Mesendoderm (in vitro differentiated cells): Measurements from ENCODE around the gene INSYN1.

Experiments used
- DNase-seq: peaks from one replicate; pipeline ENCODE4 v3.0.0; 2013
- H2AK5ac ChIP-seq: 2 replicates; pipeline ENCODE4 v1.6.1; 2013; ENCODE audit warnings: low read length, inconsistent platforms
- H2BK120ac ChIP-seq: 2 replicates; pipeline ENCODE4 v1.6.1; 2013; ENCODE audit warnings: low read depth, mild to moderate bottlenecking, low read length, moderate library complexity, mixed read lengths
- H2BK15ac ChIP-seq: replicated peaks from 2 replicates; pipeline ENCODE4 v1.6.1; 2013; ENCODE audit warnings: low read depth, mild to moderate bottlenecking, moderate library complexity
- H2BK5ac ChIP-seq: 2 replicates; pipeline ENCODE4 v1.6.1; 2013; ENCODE audit warnings: low read length, inconsistent platforms
- H3K18ac ChIP-seq: 2 replicates; pipeline ENCODE4 v1.6.1; 2013; ENCODE audit warnings: mild to moderate bottlenecking, low read length, mixed read lengths
- H3K23ac ChIP-seq: one replicate; pipeline ENCODE4 v1.6.1; 2013; ENCODE audit warnings: low read length
- H3K27ac ChIP-seq: 2 replicates; pipeline ENCODE4 v1.5.1; 2013; ENCODE audit warnings: low read depth, mild to moderate bottlenecking, inconsistent platforms, low read length, moderate library complexity
- H3K27me3 ChIP-seq: 2 replicates; pipeline ENCODE4 v1.6.1; 2013; ENCODE audit warnings: low read length, control low read depth, mild to moderate bottlenecking, inconsistent platforms; ENCODE audit not compliant: insufficient read depth, poor library complexity
- H3K36me3 ChIP-seq: 2 replicates; pipeline ENCODE4 v1.6.1; 2013; ENCODE audit warnings: low read length, inconsistent platforms; ENCODE audit not compliant: control insufficient read depth, insufficient read depth
- H3K4ac ChIP-seq: one replicate; pipeline ENCODE4 v1.6.1; 2013; ENCODE audit warnings: low read depth, mild to moderate bottlenecking, low read length, moderate library complexity
- H3K4me1 ChIP-seq: 2 replicates; pipeline ENCODE4 v1.6.1; 2013; ENCODE audit warnings: low read depth, low read length, inconsistent platforms; ENCODE audit not compliant: control insufficient read depth
- H3K4me2 ChIP-seq: 2 replicates; pipeline ENCODE4 v1.6.1; 2013; ENCODE audit warnings: low read length
- H3K4me3 ChIP-seq: 2 replicates; pipeline ENCODE4 v1.5.1; 2013; ENCODE audit warnings: mild to moderate bottlenecking, low read length
- H3K56ac ChIP-seq: one replicate; pipeline ENCODE4 v1.6.1; 2013; ENCODE audit warnings: low read length
- H3K79me1 ChIP-seq: 2 replicates; pipeline ENCODE4 v1.6.1; 2013; ENCODE audit warnings: low read length, inconsistent platforms
- H3K79me2 ChIP-seq: 2 replicates; pipeline ENCODE4 v1.6.1; 2013; ENCODE audit warnings: mild to moderate bottlenecking, low read length; ENCODE audit not compliant: control insufficient read depth, insufficient read depth
- H3K9ac ChIP-seq: 2 replicates; pipeline ENCODE4 v1.6.1; 2013; ENCODE audit warnings: low read length, inconsistent platforms
- H4K5ac ChIP-seq: one replicate; pipeline ENCODE4 v1.6.1; 2013; ENCODE audit warnings: low read length
- H4K8ac ChIP-seq: one replicate; pipeline ENCODE4 v1.6.1; 2013; ENCODE audit warnings: low read depth, mild to moderate bottlenecking, control low read depth, low read length, moderate library complexity
- WGBS: extraction: QIAGEN DNeasy Blood & Tissue Kit; methylation state at CpG from one replicate; pipeline ENCODE4 v1.1.7; 2013; ENCODE audit warnings: low lambda C conversion rate, missing lambda C conversion rate; ENCODE audit not compliant: insufficient coverage; ENCODE audit errors: extremely low coverage; 5-methylcytosine and 5-hydroxymethylcytosine counted together

Gene INSYN1

GRCh38 chr15:73687351-73687750, 65.8 kb downstream of the INSYN1 start:
- DNase-seq = no peak
- Histone ChIP-seq H3K36me3 (no peaks in the 10 kb centered on the region), H3K79me2 (peaks cover 59% of the 10 kb centered on the region), H2BK120ac (no peak overlapping the region), H3K27ac (no peak overlapping the region), H3K4me3 (no peak overlapping the region), H3K9ac (no peak overlapping the region), H4K5ac (no peak overlapping the region), H3K4ac (no peak overlapping the region), H2BK15ac (no peak overlapping the region), H3K4me1 (peaks cover 16% of the 10 kb centered on the region), H2BK5ac (no peak overlapping the region), H4K8ac (no peak overlapping the region), H3K56ac (no peak overlapping the region), H3K27me3 (no peaks in the 10 kb centered on the region), H3K23ac (no peak overlapping the region), H3K4me2 (no peak overlapping the region), H2AK5ac (no peak overlapping the region), H3K18ac (no peak overlapping the region), H3K79me1 (peaks cover 40% of the 10 kb centered on the region)
- no CpG with 5 or more reads among the region's 2 CpGs for WGBS

GRCh38 chr15:73686781-73687256, 66.3 kb downstream of the INSYN1 start:
- Histone ChIP-seq H2BK120ac (no peak overlapping the region), H2AK5ac (no peak overlapping the region), H2BK5ac (no peak overlapping the region), H3K79me1 (peaks cover 38% of the 10 kb centered on the region), H3K36me3 (no peaks in the 10 kb centered on the region), H4K8ac (no peak overlapping the region), H3K23ac (no peak overlapping the region), H3K4me1 (peaks cover 14% of the 10 kb centered on the region), H3K9ac (no peak overlapping the region), H3K18ac (no peak overlapping the region), H3K56ac (peak overlapping the region; percentile 12), H3K79me2 (peaks cover 56% of the 10 kb centered on the region), H3K27me3 (no peaks in the 10 kb centered on the region), H3K27ac (no peak overlapping the region), H2BK15ac (no peak overlapping the region), H3K4me3 (no peak overlapping the region), H3K4ac (no peak overlapping the region), H4K5ac (no peak overlapping the region), H3K4me2 (no peak overlapping the region)
- no CpG with 5 or more reads among the region's 4 CpGs for WGBS
- DNase-seq = peak; percentile 49

- Histone ChIP-seq H4K5ac (no peak overlapping the region), H3K4me1 (peaks cover 8% of the 10 kb centered on the region), H3K18ac (no peak overlapping the region), H4K8ac (no peak overlapping the region), H3K56ac (peak overlapping the region; percentile 73), H3K79me1 (peaks cover 34% of the 10 kb centered on the region), H3K27ac (no peak overlapping the region), H2BK5ac (no peak overlapping the region), H3K36me3 (no peaks in the 10 kb centered on the region), H3K4me3 (no peak overlapping the region), H3K79me2 (peaks cover 53% of the 10 kb centered on the region), H3K9ac (peak overlapping the region; percentile 84), H2BK15ac (no peak overlapping the region), H3K23ac (no peak overlapping the region), H3K4me2 (peak overlapping the region; percentile 46), H3K27me3 (no peaks in the 10 kb centered on the region), H3K4ac (no peak overlapping the region), H2AK5ac (no peak overlapping the region), H2BK120ac (no peak overlapping the region)
- no CpG with 5 or more reads among the region's 6 CpGs for WGBS
- DNase-seq = no peak
Observed at GRCh38 chr15:73685981-73686380, 67.2 kb downstream of the INSYN1 start.
